ENCODE measurements around the gene FBXL19. TPM values are rescaled to one million over a fixed set of nuclear protein-coding genes. Genes with fewer than 3 reads are reported as not detected.

FBXL19 gene
- polyA plus RNA-seq, 1 donor (not counting 4 experiments of a cell fraction or from before 2014, with no cell fraction given), result 10.2 TPM

GRCh38 chr16:30921459-30921747, 2.0 kb upstream of the FBXL19 start:
- peak overlapping the region; percentile 87 for H3K4me2 ChIP-seq (ENCODE audit: control insufficient read depth, extremely low read depth, insufficient read depth, low read depth, low read length)
- H3K79me2 ChIP-seq (ENCODE audit: control insufficient read depth, insufficient read depth, low read length), result peaks cover 18% of the 10 kb centered on the region
- no peaks in the 10 kb centered on the region for H3K9me1 ChIP-seq (ENCODE audit: control insufficient read depth, extremely low read depth, insufficient read depth, low read length)
- peak overlapping the region; percentile 86 for H3K9ac ChIP-seq (ENCODE audit: control insufficient read depth, extremely low read depth, insufficient read depth, low read length)
- peaks cover 13% of the 10 kb centered on the region for H3K4me1 ChIP-seq (ENCODE audit: control insufficient read depth, extremely low read depth, insufficient read depth, low read length)
- H3K27me3 ChIP-seq (ENCODE audit: control insufficient read depth, extremely low read depth, insufficient read depth, low read length), result no peaks in the 10 kb centered on the region
- FAIRE-seq (no peak), DNase-seq (ENCODE audit: low read depth, low spot score) (no peak)
- no peak for TF ChIP-seq EZH2 (IDR thresholded peaks at IDR 0.05; ENCODE audit: low read length)
- no peak for TF ChIP-seq CTCF (optimal IDR thresholded peaks at IDR 0.05 in 1 of 3, IDR thresholded peaks at IDR 0.05 in 1 of 3, conservative IDR thresholded peaks at IDR 0.05 in 1 of 3; ENCODE audit: extremely low read depth in 1 of 3, insufficient read depth in 2 of 3, low read length in 3 of 3)
- no peaks in the 10 kb centered on the region for H4K20me1 ChIP-seq (ENCODE audit: control insufficient read depth, extremely low read depth, insufficient read depth, low read length)
- dilution Hi-C loops (cut with MboI; ENCODE audit: extremely low pct_ligation_motif_present, low sequenced_read_pairs), result no loop called here
- peak overlapping the region; percentile 20 for H2AFZ ChIP-seq (ENCODE audit: control insufficient read depth, low read length)
- peak overlapping the region in 2 of 3 experiments; percentile 81 to 90 for H3K4me3 ChIP-seq (ENCODE audit: control insufficient read depth in 2 of 3, extremely low read depth in 1 of 3, insufficient read depth in 2 of 3, low read depth in 1 of 3, low read length in 3 of 3)
- H3K36me3 ChIP-seq (ENCODE audit: control insufficient read depth in 2 of 2, extremely low read depth in 1 of 2, insufficient read depth in 2 of 2, low read length in 2 of 2), result peaks cover 0 to 2% of the 10 kb centered on the region in 2 experiments
- H3K27ac ChIP-seq (ENCODE audit: control insufficient read depth, insufficient read depth, low read length), result peak overlapping the region; percentile 87
- H3K9me3 ChIP-seq (ENCODE audit: control insufficient read depth, low read depth, low read length), result no peaks in the 10 kb centered on the region

GRCh38 chr16:30921748-30922419, 1.5 kb upstream of the FBXL19 start:
- Histone ChIP-seq H3K9me3 (ENCODE audit: control insufficient read depth, low read depth, low read length) (no peaks in the 10 kb centered on the region), H3K9me1 (ENCODE audit: control insufficient read depth, extremely low read depth, insufficient read depth, low read length) (no peaks in the 10 kb centered on the region), H3K36me3 (ENCODE audit: control insufficient read depth in 2 of 2, extremely low read depth in 1 of 2, insufficient read depth in 2 of 2, low read length in 2 of 2) (peaks cover 0 to 3% of the 10 kb centered on the region in 2 experiments), H2AFZ (ENCODE audit: control insufficient read depth, low read length) (peak overlapping the region; percentile 90), H3K9ac (ENCODE audit: control insufficient read depth, extremely low read depth, insufficient read depth, low read length) (peak overlapping the region; percentile 86), H3K4me2 (ENCODE audit: control insufficient read depth, extremely low read depth, insufficient read depth, low read depth, low read length) (peak overlapping the region; percentile 87), H3K4me1 (ENCODE audit: control insufficient read depth, extremely low read depth, insufficient read depth, low read length) (peaks cover 15% of the 10 kb centered on the region), H3K4me3 (ENCODE audit: control insufficient read depth in 2 of 3, extremely low read depth in 1 of 3, insufficient read depth in 2 of 3, low read depth in 1 of 3, low read length in 3 of 3) (peak overlapping the region; percentile 51 to 90 (median 81)), H3K27ac (ENCODE audit: control insufficient read depth, insufficient read depth, low read length) (peak overlapping the region; percentile 87), H3K27me3 (ENCODE audit: control insufficient read depth, extremely low read depth, insufficient read depth, low read length) (no peaks in the 10 kb centered on the region), H3K79me2 (ENCODE audit: control insufficient read depth, insufficient read depth, low read length) (peaks cover 18% of the 10 kb centered on the region), H4K20me1 (ENCODE audit: control insufficient read depth, extremely low read depth, insufficient read depth, low read length) (no peaks in the 10 kb centered on the region)
- dilution Hi-C loops (cut with MboI; ENCODE audit: extremely low pct_ligation_motif_present, low sequenced_read_pairs), result no loop called here
- peak; percentile 86 to 90 (median 89) for TF ChIP-seq CTCF (optimal IDR thresholded peaks at IDR 0.05 in 1 of 3, IDR thresholded peaks at IDR 0.05 in 1 of 3, conservative IDR thresholded peaks at IDR 0.05 in 1 of 3; ENCODE audit: extremely low read depth in 1 of 3, insufficient read depth in 2 of 3, low read length in 3 of 3)
- TF ChIP-seq EZH2 (IDR thresholded peaks at IDR 0.05; ENCODE audit: low read length), result no peak
- DNase-seq (ENCODE audit: low read depth, low spot score) (peak; percentile 78), FAIRE-seq (no peak)
